SH-SY5Y (cell line): ENCODE results near the gene RND2.

Source experiments
- GATA2 ChIP-seq: IDR thresholded peaks from 2 replicates; pipeline ENCODE4 v1.6.1; 2011; ENCODE audit warnings: mild to moderate bottlenecking, low read depth, low read length
- GATA3 ChIP-seq: IDR thresholded peaks from 2 replicates; pipeline ENCODE4 v1.6.1; 2011; ENCODE audit warnings: low read depth, mild to moderate bottlenecking, low read length, moderate library complexity

DNA sequence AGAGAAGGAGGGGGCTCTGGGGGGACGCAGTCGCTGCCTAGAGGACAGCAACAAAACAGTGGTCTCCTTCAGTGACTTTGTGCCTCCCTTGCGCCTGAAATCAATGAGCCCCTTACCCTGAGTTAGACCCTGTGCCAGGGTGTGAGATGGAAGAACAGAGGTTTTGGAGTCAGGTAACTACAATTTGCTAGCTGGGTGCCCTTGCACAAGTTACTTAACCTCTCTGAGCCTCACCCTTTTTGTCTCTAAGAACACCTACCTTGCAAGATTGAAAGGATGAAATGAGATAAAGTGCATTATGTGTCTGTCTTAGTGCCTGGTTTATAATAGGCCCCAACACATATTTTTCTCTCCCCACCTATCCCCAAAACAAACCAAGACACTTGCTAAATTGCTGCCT is 9.9 kb downstream of the RND2 start:
- TF ChIP-seq GATA3 (no peak), GATA2 (no peak)
